GM21528 (cell line): ENCODE data around the gene MAGI2.

Experiments
- ATAC-seq: cut with Tn5 transposase; IDR thresholded peaks from one replicate; pipeline ENCODE4 v1.9.1; 2021; ENCODE audit warnings: mild to moderate bottlenecking, moderate library complexity; ENCODE audit not compliant: unreplicated experiment, low FRiP score

Gene MAGI2

DNA sequence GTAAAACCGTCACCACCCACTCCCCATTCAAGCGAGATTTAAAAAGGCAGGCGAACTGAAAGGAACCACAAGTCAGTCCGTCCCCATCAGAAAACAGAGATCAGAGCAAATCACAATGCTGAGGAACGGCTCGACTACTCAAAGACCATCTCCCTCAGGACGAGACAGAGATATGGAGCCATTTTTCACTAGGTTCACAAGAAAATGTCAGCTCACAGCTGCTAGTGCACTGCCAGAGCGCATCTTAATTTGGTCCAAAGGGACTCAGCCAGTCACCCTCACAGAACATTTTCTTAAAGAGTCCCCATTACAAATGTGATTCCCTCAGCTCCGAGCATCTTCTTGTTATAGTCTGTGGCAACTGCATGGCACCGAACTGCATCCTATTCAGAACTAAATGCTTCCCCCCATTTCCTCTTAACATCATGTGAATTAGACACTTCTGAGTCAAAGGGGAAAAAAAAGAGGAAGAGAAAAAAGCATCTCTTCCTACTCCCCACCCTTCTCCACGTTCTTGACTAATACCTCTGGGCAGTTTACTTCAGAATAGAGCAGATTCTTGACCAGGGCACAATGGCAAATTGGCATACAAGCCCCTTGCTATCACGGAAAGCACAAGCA lies 683.9 kb downstream of the MAGI2 start:
- peak; percentile 95 for ATAC-seq

DNA sequence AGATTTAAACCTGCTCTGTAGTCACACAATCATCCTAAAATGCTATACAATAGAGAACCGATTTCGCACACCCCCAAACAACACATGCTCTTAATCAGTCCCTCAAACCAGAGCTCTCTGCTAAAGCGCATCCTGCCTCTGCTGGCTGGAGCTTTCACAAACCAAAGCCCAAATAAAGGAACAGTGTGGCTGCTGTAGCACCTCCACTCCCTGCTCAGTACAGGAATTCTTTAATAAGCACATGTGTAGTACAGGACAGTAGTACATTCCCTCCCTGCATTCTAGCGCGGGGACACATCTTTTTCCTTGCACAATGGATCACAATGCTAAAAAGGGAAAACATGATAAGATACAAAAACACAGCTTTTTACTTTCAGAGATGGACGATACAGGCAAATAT lies 684.6 kb downstream of the MAGI2 start:
- no peak for ATAC-seq

DNA sequence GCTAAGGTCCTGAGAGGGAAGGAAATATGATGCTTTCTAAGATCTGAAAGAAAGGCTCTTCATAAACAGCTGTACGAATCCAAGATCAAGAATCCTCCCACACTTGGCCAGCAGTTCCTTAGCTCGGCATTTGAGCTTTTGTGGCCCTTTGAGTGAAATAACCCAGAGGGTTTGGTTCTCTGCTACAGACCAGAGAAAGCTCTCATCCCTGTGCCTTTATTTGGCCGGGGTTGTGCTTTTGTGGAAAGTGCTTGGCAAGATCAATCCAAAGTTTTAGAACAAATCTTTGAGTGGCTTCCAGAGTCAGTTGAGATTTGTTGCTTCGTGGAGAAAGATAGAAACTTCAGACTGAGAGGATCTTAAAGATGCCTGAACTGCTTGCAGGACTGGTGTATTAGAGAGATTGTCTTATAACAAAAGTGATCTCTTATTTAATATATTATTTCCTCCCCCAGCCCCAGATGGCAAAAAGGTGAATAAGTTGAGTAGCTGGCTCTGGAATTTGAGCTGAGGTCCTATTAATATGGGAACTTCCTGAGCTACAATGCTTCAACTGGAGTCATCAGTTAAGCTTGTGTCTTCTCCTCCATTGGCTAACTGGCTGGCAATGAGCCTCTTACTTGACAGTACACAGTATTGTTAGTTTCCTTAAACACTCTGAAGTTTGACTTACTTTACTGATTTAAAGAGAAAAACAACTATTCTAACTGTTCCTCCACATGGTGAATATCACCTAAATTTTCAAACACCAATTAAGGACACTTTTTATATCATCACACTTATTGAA lies 687.3 kb downstream of the MAGI2 start:
- ATAC-seq = no peak

DNA sequence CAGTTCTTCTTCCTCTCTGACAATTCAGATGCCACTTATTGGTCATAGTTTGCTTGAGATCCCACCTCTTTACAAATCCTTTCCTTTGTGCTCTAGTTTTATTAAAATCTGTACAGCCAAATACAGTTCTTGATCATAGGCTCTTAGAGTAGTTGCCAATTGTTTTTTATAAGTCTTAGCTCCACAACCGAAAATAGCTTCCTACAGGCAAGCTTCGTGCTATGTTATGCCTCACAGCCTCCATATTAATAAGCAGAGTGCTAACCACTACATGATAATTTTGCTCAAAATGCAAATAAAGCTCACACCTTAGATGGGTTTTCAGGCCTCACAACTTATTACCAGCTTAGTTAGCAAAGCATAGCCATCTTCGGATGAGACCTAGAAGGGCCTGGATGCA lies 688.9 kb downstream of the MAGI2 start:
- ATAC-seq = no peak

DNA sequence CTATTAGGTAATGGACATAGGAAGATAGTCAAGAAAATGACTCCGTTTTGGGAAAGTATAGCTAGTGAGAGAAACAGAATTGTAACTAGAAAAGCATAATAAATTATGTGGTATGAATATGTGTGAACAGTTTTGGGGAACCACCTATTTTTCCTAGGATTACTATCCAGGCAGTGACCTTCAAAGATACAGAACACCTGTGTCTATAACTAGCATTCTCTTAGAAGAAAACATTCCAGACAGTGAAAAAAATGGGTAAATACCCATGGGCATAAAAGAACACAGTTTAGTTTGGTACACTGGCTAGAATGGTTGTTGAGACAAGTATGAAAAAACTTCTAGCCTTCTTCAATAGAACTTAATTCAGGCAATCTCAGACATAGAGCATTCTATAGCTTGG lies 690.8 kb downstream of the MAGI2 start:
- no peak for ATAC-seq

DNA sequence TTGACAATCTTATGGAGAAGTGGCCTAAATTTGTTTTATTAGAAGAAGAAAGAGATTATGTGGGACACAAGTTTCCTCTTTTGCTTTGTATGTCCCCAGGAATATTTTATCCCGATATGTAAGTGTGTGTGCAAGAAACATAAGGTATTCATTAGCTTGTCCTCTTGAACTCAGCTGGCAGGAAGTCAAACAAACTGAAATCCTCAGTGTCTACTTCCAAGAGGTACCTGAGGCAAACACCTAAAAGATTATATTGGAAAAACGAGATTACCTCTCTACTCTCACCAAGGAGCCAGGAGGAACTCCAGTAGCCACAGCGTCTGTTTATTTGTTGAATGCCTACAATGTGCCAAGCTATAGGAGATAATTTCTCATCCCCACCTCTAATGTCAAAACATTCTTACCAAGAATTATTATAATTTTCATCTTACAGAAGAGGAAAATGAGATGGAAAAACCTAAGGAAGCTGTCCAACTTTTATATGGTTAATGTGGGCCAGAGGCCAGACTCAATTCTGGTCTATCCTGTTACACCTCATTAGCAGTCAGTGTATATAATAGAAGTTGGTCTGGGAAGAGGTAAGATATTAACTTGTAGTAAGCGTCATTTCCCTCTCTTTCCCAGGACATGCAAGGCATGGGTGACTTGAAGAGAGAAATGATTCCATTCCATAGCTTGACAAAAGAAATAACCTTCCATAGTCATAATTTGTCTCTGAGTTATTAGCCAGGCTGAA lies 692.7 kb downstream of the MAGI2 start:
- no peak for ATAC-seq

DNA sequence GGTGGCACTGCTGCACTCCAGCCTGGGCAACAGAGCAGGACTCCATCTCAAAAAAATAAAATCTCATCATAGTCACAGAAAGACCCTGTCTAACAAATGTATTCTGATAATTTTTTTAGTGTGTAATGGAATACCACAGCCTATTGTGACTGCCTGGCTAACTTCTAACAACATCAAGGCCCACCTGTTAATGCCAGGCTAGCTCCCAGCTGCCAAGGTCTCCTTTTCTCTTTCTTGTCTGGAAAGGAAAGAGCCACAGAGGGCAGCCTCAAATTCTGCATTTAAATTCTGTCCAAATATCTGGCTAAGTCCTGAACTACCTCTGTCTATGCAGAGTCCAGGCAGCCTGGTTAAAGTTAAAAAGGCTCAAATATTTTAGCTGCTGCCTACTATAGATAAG lies 700.9 kb downstream of the MAGI2 start:
- no peak for ATAC-seq

DNA sequence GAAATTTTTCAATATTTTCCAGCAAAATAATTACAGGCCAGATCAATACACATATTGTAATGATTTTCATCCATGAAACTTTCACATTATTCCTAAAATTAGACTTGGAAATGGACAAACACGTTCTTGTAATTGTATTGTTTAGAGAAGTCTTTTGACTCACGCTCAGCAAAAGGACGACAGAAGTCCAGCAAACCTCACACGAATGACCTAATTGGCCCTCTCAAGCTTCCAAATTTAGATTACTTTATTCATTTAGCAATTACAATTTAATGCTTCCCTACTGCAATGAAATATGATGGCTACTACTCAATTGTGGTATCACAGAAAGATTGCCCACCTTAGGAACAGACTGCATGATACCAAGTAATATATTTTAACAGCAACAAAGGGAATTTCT lies 702.2 kb downstream of the MAGI2 start:
- ATAC-seq = no peak

DNA sequence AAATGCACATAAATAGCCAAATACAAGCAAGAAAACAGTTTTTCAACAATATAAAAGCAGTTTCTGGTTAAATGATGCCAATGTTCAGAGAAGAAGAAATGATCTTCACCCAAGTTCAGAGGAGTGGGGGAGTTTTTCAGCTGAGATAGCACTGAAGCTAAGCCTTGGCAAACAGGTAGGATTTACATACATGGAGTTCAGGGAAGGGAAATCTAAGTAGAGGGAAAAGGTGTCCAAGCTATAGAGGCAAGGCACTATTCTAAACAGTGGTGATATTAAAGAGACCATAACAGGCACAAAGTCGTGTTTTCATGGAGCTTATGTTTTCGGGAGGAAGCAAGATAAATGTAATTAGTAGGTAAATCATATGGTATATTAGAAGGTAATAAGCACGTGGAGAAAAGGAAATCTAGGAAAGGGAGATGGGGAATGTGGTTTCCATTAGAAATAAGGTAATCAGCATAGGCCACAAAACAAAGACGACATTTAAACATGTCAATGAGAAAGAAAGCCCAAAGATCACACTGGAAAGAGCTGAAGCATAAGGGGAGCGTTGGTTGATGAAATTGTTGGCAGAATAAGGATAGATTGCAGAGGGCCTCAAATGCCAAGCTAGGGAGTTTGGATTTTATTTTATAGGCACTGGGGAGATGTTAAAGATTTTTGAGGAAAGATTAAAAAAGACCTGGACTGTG lies 704.3 kb downstream of the MAGI2 start:
- ATAC-seq = no peak

DNA sequence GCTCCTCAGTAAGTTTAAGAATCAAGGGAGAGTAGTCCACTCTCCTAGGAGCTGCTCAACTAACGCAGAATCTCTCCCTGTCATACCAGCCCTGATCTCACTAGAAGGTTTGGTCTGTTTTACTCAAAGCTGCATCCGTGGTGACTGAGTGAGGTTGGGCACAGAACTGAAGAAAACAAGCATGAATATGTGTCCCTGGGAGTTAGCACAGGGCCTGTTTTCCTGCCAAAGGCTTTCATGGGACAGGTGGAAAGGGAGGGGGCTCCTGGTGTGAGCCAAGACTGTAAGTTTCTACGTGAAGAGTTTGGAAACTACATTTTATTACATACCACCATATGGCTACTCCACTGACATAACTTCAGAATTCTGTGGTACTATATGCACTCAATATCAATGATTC lies 705.9 kb downstream of the MAGI2 start:
- ATAC-seq = no peak

DNA sequence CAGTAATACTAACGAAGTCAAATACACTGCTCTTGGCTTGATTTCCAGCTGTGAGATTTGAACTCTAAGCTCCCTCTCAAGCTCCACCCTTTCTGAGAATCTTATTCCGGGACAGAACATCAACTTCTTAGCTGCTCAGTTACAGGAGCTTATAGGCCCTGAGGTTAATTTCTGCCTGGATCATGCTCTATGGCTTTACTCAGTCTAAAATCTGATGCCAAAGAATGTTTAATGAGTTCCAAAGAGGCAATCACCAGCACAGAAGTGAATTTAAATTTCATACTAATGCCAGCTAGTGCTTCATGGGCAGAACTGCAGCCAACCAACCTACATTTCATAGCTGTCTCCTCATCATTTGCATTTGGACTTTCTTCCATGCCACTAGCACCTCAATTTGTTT lies 707.2 kb downstream of the MAGI2 start:
- ATAC-seq = no peak

DNA sequence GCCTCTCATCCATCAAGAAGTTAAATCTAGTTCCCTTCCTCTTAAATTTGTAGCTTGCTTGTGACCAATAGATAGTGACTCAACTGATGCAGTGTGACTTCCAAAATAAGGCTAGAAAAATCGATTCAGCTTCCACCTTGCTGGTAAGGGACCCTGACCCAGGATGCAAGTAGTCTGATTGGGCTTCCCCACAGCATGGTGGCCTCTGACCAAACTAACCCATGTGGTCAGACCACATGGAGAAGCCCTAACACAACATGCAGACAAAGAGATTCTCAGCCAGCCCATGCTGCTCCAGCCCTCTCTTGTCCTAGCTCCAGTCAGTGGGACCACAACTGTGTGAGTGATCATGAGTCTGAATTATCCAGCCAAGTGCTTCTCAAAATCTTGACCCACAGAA lies 710.8 kb downstream of the MAGI2 start:
- ATAC-seq = no peak

DNA sequence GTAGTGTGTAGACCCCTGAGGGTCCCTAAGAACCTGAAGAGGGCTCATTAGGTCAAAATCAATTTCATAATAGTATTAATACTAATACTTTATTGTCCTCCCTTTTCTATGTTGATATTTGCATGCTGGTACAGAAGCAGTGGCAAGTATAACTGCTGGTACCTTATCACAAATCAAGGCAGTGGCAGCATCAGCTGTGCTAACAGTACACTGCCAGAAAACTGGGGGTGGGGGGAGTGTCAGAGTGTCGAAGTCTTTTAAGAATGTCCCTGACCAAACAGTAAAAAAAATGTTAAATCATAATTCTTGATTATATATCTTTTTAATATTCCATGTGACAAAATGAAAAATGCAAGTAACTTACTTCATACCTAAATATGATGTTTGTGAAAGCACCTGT lies 716.9 kb downstream of the MAGI2 start:
- ATAC-seq = no peak

DNA sequence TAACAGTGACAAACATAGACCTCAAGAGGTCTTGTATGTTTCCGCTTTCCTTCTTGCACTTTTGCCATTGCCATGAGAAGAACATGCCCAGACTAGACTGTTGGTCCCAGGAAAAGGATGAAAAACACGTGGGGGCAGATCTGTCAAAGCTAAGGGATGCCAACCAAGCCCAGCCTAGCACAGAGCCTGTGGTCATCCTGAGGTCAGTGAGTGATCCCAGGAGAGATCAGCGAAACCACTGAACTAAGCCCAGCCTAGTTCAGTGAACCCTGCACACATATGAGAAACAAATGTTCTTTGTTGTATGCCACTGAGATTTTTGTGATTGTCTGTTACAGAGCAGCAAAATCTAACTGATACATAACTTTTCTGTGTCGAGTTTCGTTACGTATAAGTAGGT lies 718.8 kb downstream of the MAGI2 start:
- no peak for ATAC-seq

DNA sequence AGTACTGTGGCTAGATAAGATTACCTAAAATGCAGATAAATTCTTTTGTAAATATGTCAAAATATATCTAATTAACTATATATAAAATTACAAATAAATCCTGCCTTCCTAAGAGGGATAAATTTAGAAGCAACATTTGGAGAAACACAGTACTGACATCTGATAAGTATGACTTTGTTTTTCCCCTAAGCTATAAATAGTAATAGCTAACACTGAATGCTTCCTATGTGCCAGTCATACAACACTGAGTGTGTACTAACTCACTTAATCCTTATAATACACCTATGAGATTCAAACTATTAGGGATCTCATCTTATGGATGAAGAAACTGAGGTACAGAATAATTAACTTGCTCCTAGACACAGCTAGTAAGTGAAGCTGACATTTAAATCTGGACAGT lies 733.4 kb downstream of the MAGI2 start:
- ATAC-seq = no peak

DNA sequence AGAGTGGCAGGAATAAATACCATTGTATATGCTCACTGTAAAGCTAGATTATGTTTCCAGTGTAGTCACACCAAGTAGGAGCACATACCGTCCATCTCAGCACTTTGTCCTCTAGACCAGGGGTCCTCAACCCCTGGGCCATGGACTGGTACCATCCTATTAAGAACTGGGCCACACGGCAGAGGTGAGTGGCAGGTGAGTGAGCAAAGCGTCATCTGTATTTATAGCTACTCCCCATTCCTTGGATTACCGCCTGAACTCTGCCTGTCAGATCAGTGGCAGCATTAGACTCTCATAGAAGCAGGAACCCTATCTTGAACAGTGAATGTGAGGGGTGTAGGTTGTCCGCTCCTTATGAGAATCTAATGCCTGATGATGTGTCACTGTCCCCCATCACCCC lies 735.3 kb downstream of the MAGI2 start:
- ATAC-seq = no peak

DNA sequence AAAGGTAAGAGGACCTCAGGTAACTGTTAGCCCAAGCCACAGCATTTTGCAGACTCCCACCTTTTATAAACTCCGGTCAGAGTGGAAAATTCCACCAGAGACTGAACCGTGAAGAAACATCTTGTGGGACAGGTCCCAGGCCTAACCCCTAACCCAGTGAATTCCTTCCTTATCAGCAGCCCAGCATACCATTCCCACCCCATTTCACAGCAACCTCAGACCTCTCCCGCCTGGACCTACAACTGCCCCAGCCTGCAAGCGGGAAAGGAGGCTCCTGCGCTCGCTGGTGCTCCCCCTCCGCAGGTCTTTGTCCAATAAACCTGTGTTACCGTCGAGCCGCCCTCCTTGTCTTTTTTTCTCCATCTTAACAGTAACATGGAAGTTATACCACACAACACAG lies 736.6 kb downstream of the MAGI2 start:
- no peak for ATAC-seq

DNA sequence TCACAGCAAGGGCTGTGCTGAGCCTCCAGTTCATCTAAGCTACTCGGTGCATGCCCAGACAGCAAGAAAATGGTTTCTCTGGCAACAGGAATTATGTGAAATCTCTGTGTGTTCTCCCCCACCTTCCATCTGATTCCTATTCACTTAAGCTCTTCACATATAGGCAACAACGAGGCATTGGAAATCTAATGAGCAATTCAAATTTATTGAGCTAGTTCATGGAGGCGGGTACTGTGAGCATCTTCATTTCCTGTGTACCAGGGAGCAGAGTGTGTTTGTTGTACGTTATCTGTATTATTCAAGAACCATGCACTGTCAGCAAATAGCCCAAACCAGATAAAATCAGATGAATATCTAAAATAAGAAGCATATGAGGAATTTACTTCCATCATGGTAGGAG lies 739.1 kb downstream of the MAGI2 start:
- ATAC-seq = no peak

DNA sequence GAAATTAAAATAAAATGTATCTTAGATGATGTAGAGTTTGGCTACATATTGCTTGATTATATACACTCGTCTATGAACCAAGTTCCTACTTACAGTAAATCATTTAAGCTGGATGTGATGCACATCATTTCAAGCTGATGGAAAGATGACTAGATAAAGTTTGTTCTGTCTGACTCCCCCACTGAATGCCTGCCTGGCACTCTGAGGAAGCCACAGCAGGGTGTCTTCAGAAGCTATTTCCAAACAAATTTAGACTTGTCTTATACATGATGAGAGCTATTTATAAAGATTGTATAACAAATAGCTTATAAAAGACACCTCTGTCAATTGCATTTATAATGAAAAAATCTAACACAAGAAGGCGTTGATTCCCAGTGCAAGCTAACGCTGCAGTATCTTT lies 741.4 kb downstream of the MAGI2 start:
- ATAC-seq = no peak

DNA sequence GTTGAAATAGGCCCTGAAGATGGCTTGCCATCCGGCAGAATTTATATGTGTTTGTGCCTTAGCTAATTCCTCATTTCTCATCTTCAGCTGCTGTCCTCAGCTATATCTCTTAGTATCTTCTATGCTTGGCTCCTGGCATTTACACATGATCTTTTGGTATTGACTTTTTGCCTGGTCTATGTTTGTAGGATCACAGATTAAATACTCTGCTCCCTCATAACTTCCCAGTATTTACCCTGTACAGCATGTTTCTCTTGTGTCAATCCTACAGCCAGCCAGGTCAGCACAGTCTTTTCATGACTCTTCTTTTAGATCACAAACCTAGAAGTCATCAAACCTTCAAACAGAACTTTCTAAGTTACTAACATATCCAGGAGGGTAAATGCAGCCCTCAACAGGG lies 743.8 kb downstream of the MAGI2 start:
- no peak for ATAC-seq

DNA sequence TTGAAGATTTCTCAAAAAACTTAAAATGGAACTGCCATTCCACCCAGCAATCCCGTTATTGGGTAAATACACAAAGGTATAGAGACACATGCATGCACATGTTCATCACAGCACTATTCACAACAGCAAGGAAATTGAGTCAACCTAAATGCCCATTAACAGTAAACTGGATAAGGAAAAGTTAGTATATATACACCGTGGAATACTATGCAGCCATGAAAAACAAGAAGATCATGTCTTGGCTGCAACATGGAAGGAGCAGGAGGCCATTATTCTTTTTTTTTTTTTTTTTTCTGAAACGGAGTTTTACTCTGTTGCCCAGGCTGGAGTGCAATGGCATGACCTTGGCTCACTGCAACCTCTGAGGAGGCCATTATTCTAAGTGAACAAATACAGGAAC lies 749.0 kb downstream of the MAGI2 start:
- ATAC-seq = no peak
